Activated CD4-positive, CD25-positive, alpha-beta regulatory T cell treated with anti-CD3 and anti-CD28 coated beads, Interleukin-2, amount 50 U/mL, for 24 hours (primary cell): ENCODE results near the gene NEK5.
"Not testable (repeated sequence)": the region's sequence is repeated elsewhere in the genome, so short reads cannot be mapped to it uniquely, and the experiment has no call there.

Source experiments
- ATAC-seq, 2 donors: fragments of 150-1000 bp; cut with Tn5 transposase; one replicate each; pipeline ENCODE4 v1.10.0; 2021; ENCODE audit warnings: mild to moderate bottlenecking in 1 of 2, moderate library complexity in 1 of 2

The NEK5 gene, protein sequence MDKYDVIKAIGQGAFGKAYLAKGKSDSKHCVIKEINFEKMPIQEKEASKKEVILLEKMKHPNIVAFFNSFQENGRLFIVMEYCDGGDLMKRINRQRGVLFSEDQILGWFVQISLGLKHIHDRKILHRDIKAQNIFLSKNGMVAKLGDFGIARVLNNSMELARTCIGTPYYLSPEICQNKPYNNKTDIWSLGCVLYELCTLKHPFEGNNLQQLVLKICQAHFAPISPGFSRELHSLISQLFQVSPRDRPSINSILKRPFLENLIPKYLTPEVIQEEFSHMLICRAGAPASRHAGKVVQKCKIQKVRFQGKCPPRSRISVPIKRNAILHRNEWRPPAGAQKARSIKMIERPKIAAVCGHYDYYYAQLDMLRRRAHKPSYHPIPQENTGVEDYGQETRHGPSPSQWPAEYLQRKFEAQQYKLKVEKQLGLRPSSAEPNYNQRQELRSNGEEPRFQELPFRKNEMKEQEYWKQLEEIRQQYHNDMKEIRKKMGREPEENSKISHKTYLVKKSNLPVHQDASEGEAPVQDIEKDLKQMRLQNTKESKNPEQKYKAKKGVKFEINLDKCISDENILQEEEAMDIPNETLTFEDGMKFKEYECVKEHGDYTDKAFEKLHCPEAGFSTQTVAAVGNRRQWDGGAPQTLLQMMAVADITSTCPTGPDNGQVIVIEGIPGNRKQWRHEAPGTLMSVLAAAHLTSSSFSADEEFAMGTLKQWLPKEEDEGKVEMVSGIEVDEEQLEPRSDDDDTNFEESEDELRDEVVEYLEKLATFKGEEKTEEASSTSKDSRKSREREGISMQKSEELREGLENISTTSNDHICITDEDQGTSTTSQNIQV

DNA sequence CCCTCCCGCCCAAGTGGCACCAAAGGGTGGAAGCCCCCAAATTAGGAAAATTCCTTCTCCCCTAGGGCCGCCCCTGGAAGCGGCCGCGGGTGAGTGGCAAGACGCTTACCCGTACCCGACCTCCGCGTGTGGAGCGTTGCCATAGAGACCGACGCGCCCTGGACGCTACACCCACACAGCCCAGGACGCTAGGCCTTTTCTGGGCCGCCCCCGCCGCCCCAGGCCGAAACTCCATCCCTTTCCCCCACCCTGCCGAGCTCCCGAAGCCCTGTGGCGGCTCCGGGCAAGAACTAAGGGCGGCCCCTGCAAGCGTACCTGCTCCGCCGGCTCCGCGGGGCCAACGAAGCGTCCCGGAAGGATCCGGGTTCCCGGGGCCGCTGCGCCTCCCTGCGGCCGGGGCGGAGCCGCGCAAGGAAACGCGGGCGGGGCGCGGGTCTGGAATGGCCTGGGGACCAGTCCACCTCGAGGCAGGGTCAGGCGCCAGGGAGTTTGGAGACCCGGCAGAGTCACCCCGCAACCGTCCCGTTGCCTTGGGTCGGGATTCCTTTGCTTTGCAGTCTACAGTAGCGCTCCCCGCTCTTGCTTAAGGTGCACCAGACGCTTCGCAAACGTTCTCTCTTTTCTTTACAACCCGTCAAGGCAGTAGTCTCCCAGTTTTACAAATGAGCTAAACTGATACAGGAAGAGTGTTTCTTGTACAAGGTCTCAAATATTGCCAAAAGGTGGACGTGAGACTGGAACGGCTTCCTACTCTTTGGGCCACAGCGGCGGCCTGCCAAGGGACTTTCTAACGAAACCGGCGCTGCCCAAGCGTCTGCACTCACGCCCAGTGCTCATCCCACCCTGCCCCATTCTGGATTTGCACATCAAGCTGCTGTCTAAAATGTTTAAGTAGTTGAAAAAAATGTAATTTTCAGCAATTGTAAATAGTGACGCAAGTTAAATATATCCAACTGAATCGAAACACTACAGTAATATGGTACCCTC lies at the start of gene NEK5:
Gene NEK5 (minus strand): TSS at position 360 of the 987 bp plus-strand sequence. CDS start 1,591 bp downstream, outside the sequence.
- ATAC-seq, result peak; percentile 70 to 73

DNA sequence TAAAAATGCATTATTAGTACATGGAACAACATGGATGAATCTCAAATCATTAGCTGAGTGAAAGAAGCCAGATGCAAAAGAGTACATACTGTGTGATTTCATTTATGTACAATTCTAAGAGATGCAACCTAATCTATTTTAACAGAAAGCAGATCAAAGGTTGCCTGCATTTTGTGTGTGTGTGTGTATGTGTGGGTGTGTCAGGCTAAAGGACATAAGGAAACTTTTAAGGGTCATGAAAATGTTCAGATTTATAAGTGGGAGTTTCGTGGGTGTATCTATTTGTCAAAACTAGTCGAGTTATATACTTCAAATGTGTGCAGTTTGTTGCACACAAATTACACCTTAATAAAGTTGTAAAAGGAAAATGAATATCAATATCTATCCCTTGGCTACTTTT lies 48.4 kb upstream of the NEK5 start:
- ATAC-seq, result no peak

- not testable (repeated sequence) for ATAC-seq
Measured at GRCh38 chr13:52173970-52174369, 45.1 kb upstream of the NEK5 start.

DNA sequence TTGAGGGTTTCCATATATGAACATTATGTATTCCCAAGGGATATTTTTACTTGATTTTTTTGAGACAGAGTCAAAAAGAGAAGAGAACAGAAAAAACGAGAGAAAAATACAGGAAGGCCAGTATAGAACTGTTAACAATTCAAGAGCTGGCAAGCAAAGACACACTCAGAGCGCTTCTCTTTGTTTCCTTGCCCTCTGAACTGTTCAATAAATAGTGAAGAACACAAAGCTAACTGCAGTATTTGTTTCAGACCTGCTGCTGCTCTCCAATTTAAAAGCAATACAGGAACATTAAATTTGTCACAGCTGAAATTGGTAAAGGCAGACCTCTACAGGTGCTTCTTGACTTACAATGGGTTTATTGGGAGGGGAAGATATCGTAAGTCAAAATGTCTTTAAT lies 44.5 kb upstream of the NEK5 start:
- no peak for ATAC-seq

DNA sequence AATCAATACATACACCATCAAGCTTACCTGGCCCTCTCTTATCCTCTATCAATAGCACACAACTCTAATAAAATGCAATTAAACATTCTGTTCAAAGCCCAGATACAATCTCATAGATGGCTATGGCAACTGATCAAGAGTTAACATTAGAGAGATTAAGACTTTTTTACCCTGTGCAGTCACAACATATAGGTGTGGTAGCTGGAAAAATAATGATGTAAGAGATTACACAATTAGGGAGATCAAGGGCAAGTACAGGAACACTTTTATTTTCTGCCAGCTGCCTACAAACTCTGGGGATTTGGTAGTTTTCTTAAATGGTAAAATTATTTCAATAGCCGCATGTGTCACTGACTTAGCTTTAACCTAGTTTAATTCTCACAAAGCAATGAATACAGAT lies 42.8 kb upstream of the NEK5 start:
- not testable (repeated sequence) for ATAC-seq

- ATAC-seq, result not testable (repeated sequence)
Measured at GRCh38 chr13:52170828-52171391, 42.0 kb upstream of the NEK5 start.

- no peak for ATAC-seq
Measured at GRCh38 chr13:52169839-52170238, 41.0 kb upstream of the NEK5 start.

DNA sequence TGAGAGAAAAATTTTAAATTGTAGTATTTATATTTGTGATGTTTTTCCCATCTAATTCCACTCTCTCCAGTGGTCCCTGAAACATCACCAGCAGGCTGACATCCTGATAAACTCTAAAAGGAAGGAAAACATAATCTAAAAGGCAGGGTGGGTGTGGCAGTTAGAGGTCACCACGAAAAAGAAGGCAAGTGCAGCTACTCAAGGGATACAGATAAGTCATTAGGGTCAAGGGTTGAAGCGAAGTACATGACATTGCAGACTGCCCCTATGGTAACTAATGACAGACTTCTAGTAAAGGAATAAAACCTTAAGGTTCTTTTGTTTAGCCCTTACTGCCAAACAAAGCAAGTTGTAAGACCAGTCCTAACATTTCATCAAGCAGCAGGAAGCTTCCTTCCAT lies 36.5 kb upstream of the NEK5 start:
- no peak for ATAC-seq

DNA sequence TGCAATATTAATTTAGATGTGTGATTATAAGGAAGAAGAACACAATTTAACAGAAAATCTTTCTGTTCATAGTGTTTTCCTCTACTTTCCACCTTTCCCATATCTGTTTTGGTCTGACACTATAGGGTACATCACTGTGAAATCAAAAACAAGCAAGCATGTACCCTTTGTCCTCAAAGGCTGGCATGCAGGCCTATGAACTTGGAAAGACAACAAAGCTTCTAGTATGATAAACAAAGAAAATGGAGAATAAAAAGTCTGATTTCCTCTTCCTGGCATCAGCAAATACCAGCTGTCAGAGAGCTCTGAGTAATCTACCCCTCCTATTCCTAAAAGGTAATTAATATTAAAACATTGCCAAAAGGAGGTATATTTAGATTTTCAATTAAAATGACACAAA lies 36.1 kb upstream of the NEK5 start:
- no peak for ATAC-seq

GRCh38 chr13:52163878-52164277 lies 35.0 kb upstream of the NEK5 start:
- ATAC-seq, result not testable (repeated sequence)

GRCh38 chr13:52162279-52163101 lies 33.6 kb upstream of the NEK5 start:
- ATAC-seq, result no peak

DNA sequence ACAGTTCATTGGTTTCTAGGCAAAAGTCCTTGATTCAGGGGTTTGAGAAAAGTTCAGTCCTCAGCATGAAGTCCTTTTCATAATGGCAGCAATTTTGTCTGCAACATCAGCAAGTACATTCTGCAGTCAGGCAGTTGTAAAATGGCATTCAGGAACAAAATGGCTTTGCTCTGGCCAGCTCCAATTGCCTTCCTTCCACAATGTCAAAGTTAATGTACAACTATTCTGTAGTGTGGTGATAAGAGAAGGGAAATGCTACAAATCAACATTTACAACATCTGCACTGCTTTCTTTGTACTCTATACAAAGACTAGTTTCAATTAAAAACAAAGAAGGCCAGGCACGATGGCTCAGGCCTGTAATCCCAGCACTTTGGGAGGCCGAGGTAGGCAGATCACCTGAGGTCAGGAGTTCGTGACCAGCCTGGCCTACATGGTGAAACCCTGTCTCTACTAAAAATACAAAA lies 32.3 kb upstream of the NEK5 start:
- ATAC-seq, result no peak

DNA sequence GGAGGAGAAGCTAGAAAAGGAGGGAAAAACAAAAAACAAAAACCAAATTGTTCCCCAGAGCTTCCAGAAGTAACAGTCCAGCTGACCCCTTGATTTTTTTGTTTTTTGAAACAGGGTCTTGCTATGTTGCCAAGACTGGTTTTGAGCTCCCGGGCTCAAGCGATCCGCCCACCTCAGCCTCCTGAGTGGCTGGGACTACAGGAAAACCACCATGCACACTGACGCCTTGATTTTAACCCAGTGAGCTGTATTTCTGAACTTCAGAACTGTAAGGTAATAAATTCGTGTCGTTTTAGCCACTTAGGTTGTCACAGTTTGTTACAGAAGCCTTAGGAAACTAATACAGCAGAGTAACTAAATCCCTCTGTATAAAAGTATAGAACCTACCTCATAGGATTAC lies 31.6 kb upstream of the NEK5 start:
- no peak for ATAC-seq

GRCh38 chr13:52160053-52160452 lies 31.2 kb upstream of the NEK5 start:
- no peak for ATAC-seq

GRCh38 chr13:52159159-52159982 lies 30.5 kb upstream of the NEK5 start, which contains the start of gene NEK3:
TSS of gene NEK3 (minus strand) at chr13:52159597. CDS start at chr13:52156191, 3,406 bp downstream.
- ATAC-seq, result peak; percentile 77 to 80

DNA sequence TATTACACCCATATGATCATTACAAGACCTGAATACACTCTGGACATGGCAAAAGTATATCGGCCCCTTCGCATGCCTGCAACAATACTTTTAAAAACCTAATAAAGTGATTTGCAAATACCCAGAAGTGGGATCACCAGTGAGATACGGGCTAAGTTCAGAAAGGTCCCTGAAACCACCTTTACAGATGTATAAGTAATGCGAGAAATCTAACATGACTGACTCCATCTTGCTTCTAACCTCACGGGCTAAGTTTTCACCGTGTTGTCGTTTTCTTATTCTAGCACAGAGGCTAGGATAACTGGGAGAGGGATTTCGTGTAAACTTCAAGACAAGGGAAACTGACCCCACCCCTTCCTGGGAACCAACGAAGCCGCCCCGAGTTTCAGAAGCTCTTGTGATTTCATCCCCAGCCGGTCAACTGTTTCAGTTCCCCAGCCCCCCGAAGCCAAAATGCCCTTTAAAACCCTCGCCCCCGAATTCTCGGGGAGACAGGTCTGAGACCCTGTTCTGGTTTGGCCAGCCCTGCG lies 29.8 kb upstream of the NEK5 start:
- ATAC-seq, result peak in 1 of 2 donors; percentile 4

DNA sequence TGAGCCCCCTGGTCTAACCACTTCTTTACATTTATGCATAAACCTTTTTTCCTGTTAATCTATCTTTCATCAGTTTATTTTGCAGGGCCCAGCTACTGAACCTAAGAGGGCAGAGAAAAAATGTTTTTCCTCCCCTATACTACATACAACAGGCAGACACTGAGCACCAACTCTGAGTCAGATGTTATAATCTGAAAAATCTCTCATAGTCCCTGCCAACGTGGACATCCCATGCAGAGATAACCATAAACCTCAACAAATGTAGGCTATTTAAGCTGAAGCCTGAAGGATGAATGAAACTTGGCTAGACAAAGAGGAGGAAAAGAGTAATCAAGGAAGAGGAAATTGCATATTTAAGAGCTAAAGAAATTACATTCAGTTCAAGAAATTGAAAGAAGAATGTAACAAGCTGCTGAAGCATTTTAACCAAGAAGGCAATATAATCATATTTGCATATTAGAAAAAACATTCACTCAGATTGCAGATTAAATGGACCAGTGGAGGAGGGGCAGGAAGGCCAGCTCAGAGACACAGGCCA lies 27.9 kb upstream of the NEK5 start:
- ATAC-seq, result no peak

GRCh38 chr13:52155177-52155576 lies 26.3 kb upstream of the NEK5 start:
- ATAC-seq, result no peak

- no peak for ATAC-seq
Measured at GRCh38 chr13:52147225-52147624, 18.4 kb upstream of the NEK5 start.

DNA sequence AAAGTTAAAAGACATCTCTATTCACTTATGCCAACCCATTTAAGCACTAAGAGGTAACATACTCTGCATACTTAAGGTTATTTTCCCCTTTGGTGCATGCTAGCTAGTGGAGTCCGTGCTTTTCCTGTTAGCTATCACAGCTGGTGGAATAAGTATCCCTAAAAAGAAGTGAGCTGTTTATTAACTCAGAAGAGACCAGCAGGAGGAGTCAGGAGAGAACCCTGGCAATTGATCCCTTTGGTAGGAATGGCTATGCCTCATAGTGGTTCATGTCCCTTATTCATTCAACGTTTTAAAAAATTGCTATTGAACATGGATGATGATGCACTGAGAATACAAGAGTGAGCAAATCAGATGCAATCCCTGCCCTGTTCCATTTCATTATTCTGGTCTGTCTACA lies 12.4 kb upstream of the NEK5 start:
- no peak for ATAC-seq
